Tibial artery (tissue), 4 donors: ENCODE data around the gene CKAP2L.

Experiments
- DNase-seq, 2 donors: peaks; one replicate each; pipeline ENCODE4 v3.0.0-alpha.2; 2019
- H3K27ac ChIP-seq, 2 donors: fragments of 200-600 bp; sonication (generic) in 1 of 2; 1 replicate in 1 of 2; 2 replicates in 1 of 2; pipeline ENCODE4 v1.5.1; 2018 to 2019; ENCODE audit warnings: mild to moderate bottlenecking in 1 of 2
- H3K27me3 ChIP-seq, 2 donors: fragments of 200-600 bp; sonication (generic) in 1 of 2; one replicate each; pipeline versions ENCODE4 v1.5.1 to v1.6.0; 2016 to 2019
- H3K36me3 ChIP-seq, 3 donors: fragments of 200-600 bp; sonication (generic) in 2 of 3; one replicate each; pipeline ENCODE4 v1.5.1; 2016 to 2019; ENCODE audit warnings: mild to moderate bottlenecking in 2 of 3
- H3K4me1 ChIP-seq, 4 donors: fragments of 200-600 bp; sonication (generic) in 2 of 4; 1 replicate in 3 of 4; 2 replicates in 1 of 4; pipeline ENCODE4 v1.5.1; 2016 to 2019
- H3K4me3 ChIP-seq, 2 donors: fragments of 200-600 bp; sonication (generic) in 1 of 2; 1 replicate in 1 of 2; 2 replicates in 1 of 2; pipeline ENCODE4 v1.5.1; 2018 to 2019; ENCODE audit warnings: mild to moderate bottlenecking in 2 of 2
- H3K9me3 ChIP-seq, 3 donors: fragments of 200-600 bp; sonication (generic) in 1 of 3; one replicate each; pipeline ENCODE4 v1.5.1; 2016 to 2019
- intact Hi-C: fragments of 100-400 bp; cut with DNase I; formaldehyde crosslinking; loops from one replicate; pipeline ENCODE4 v1.15.0; 2023; ENCODE audit warnings: low total_unique reads
- TF ChIP-seq, protein P1 (sequence below), 2 experiments: fragments of 200-600 bp in 1 of 2; fragments of 450-650 bp in 1 of 2; IDR thresholded peaks; one replicate each; pipeline ENCODE4 v1.5.1; 2017 to 2019; ENCODE audit warnings: antibody characterized with exemption in 2 of 2, mild to moderate bottlenecking in 1 of 2, moderate library complexity in 1 of 2

CKAP2L gene

DNA sequence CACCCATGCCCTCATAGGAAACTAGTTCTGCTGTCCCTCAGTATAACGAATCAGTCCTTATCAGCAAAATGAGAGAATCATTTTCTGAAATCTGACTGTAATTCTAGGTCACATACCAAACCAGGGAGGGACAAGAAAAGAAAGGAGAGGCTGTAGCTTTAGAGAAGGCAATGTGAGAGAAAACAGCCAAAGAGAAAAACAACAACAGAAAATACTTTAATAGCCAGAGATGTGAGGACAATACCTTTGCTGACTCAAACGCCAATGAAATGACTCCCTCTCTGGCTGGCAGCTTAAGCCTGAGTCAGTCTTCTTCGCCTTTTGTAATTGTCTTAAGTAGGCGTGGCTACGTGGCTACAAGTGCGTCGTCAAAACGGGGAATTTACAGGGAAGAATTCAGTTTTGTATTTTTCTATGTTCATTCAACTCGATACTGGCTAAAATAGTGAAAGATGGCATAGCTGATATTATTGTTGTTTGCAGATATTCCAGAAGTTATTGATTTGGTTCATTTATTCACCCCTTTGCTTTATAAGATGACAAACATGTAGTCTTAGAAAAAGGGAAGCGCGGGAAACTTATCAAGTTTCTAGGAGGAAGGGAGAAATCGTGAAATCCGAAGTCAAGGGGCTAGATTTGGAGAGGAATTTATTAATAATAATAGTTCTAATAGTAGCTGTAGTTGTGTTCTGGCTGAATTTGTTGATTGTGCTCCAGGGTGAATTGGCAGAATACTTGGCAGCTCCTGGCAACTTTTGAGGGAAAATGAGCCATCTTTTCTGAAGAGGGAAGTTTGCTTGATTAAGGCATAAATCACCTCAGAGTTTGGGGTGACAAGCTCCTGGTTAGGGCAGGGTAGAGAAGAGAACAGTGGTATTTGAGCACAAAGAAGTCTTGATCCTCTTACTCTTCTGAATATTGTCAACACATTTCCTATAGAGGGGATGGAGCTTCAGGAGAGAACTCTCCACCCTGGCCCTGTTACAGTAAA lies 20.1 kb upstream of the CKAP2L start, which contains the start of gene IL1A:
Gene IL1A, minus strand, starts transcription at position 295 of the 991 bp plus-strand sequence. CDS start 723 bp downstream, outside the sequence.
- Histone ChIP-seq H3K27ac (no peak within 1 kb of the TSS), H3K4me3 (no peak within 1 kb of the TSS), H3K9me3 (no peaks in the 10 kb centered on the region), H3K4me1 (no peaks in the 10 kb centered on the region), H3K27me3 (no peaks in the 10 kb centered on the region), H3K36me3 (no peaks in the 10 kb centered on the region)
- intact Hi-C loops: no loop called here
- DNase-seq: no peak
- TF ChIP-seq, protein P1, sequence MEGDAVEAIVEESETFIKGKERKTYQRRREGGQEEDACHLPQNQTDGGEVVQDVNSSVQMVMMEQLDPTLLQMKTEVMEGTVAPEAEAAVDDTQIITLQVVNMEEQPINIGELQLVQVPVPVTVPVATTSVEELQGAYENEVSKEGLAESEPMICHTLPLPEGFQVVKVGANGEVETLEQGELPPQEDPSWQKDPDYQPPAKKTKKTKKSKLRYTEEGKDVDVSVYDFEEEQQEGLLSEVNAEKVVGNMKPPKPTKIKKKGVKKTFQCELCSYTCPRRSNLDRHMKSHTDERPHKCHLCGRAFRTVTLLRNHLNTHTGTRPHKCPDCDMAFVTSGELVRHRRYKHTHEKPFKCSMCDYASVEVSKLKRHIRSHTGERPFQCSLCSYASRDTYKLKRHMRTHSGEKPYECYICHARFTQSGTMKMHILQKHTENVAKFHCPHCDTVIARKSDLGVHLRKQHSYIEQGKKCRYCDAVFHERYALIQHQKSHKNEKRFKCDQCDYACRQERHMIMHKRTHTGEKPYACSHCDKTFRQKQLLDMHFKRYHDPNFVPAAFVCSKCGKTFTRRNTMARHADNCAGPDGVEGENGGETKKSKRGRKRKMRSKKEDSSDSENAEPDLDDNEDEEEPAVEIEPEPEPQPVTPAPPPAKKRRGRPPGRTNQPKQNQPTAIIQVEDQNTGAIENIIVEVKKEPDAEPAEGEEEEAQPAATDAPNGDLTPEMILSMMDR (IDR thresholded peaks at IDR 0.05): no peak

DNA sequence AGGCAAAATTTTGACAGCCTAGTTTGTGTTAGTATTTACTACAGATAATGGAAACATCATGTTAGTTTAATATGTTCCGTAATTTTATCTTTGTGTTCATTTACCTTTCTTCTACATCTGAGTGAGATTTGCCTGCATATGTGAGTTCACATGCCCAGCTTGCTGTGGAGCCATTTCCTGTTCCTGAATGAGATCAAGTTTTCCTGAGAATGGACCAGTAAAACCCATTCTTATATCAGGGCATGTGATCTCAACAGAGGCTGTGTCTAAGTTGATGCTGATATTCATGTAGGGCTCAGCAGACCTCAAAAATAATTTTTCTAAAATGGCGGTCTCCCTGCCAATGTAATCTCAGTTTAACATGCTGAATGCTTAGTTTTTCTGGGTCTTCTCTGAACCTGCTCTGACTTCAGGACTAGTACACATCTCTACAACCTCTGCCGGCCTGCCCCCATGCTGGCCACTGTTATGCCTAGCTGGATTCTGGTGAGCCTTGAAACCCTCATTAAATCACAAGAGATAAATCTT lies 18.8 kb upstream of the CKAP2L start:
- no peak overlapping the region for H3K4me3 ChIP-seq
- no peaks in the 10 kb centered on the region for H3K9me3 ChIP-seq
- H3K36me3 ChIP-seq: no peaks in the 10 kb centered on the region
- no peak for DNase-seq
- H3K4me1 ChIP-seq: no peaks in the 10 kb centered on the region
- no peaks in the 10 kb centered on the region for H3K27me3 ChIP-seq
- TF ChIP-seq, protein P1 (IDR thresholded peaks at IDR 0.05): no peak
- H3K27ac ChIP-seq: no peak overlapping the region
- intact Hi-C loops: no loop called here

DNA sequence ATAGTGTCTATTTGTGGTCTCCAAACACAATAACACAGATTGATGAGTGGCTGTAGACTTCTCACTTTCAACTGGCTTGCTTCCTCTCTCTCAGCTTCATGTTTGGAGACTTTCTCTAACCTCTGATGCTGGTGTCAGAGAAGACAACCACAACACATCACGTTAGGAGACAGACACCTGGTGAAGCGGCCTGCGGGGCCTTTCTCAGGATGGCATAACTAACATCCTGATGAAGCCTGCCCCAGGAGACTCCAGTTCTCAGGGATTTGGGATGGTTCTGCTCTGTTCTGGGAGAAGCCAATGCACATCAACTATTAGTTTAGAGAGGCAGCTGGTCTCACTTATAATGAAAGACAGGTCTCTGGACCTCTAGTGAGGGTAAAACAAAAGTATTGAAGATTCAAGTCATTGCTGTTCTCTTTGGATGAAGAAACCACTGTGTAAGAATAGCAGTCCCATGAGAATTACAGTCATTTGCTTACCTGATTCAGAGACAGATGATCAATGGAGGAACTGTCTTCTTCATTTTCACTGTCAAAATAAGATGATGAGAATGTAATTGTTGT lies 17.9 kb upstream of the CKAP2L start:
- TF ChIP-seq, protein P1 (IDR thresholded peaks at IDR 0.05): no peak
- Histone ChIP-seq H3K4me1 (no peaks in the 10 kb centered on the region), H3K4me3 (no peak overlapping the region), H3K27me3 (no peaks in the 10 kb centered on the region), H3K9me3 (no peaks in the 10 kb centered on the region), H3K36me3 (no peaks in the 10 kb centered on the region), H3K27ac (no peak overlapping the region)
- DNase-seq: no peak
- intact Hi-C loops: no loop called here

DNA sequence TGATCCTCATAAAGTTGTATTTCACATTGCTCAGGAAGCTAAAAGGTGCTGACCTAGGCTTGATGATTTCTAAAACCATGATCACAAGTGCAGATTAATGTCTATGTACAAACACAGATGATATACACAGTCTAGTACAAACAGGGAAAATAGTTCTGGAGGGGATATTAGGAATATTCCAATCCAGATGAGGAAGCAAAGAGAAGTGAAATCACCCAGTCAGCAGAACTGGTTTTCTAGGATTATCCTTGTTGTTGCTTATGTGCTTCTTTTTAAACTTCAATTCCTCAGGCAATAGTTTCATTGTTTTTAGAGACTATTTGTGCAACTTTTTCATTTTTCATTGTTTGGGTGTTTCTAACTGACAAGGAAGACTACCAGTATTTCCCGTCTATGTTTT lies 15.2 kb upstream of the CKAP2L start:
- no peak for DNase-seq
- Histone ChIP-seq H3K27me3 (no peaks in the 10 kb centered on the region), H3K27ac (no peak overlapping the region), H3K4me1 (no peaks in the 10 kb centered on the region), H3K4me3 (no peak overlapping the region), H3K36me3 (no peaks in the 10 kb centered on the region), H3K9me3 (no peaks in the 10 kb centered on the region)
- TF ChIP-seq, protein P1 (IDR thresholded peaks at IDR 0.05): no peak
- intact Hi-C loops: no loop called here

DNA sequence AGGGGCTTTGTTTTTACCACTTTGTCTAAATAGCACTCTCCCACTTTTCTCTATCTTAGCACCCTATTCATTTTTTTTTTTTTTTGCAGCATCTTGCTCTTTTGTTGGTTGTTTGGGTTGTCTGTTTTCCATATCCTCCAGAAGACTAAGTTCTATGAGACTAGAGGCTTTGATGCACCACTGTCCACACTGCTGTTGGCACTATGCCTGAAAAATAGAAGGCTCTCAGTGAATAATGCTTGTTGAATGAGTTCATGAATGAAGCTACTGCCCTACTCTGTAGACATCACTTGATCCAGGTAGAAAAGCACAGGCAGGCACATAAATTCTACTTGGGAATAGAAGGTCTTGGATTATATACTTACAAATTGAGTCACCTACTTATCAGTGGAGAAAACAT lies 12.6 kb upstream of the CKAP2L start:
- H3K9me3 ChIP-seq: no peaks in the 10 kb centered on the region
- no peak for DNase-seq
- H3K4me1 ChIP-seq: no peaks in the 10 kb centered on the region
- H3K4me3 ChIP-seq: no peak overlapping the region
- no peaks in the 10 kb centered on the region for H3K36me3 ChIP-seq
- no peaks in the 10 kb centered on the region for H3K27me3 ChIP-seq
- TF ChIP-seq, protein P1 (IDR thresholded peaks at IDR 0.05): no peak
- intact Hi-C loops: no loop called here
- H3K27ac ChIP-seq: no peak overlapping the region
